Ectodermal cell (in vitro differentiated cells): ENCODE measurements around the gene TNIK.
"Not testable (repeated sequence)": the region's sequence is repeated elsewhere in the genome, so short reads cannot be mapped to it uniquely, and the experiment has no call there.

ENCODE experiments used
- H3K27ac ChIP-seq: 2 replicates; pipeline ENCODE4 v1.7.0; 2013; ENCODE audit warnings: mild to moderate bottlenecking, low read depth, low read length; ENCODE audit not compliant: insufficient read depth, poor library complexity, severe bottlenecking
- H3K27me3 ChIP-seq: 2 replicates; pipeline ENCODE4 v1.7.0; 2013; ENCODE audit warnings: mild to moderate bottlenecking, low read length; ENCODE audit not compliant: insufficient read depth, control insufficient read depth, poor library complexity, severe bottlenecking
- H3K36me3 ChIP-seq: one replicate; pipeline ENCODE4 v1.7.0; 2013; ENCODE audit warnings: low read length; ENCODE audit not compliant: control insufficient read depth, insufficient read depth
- H3K4me1 ChIP-seq: one replicate; pipeline ENCODE4 v1.7.0; 2013; ENCODE audit warnings: low read length; ENCODE audit not compliant: control insufficient read depth, insufficient read depth
- H3K4me3 ChIP-seq: 2 replicates; pipeline ENCODE4 v1.7.0; 2013; ENCODE audit warnings: low read depth, low read length, control low read depth; ENCODE audit not compliant: insufficient read depth
- H3K9me3 ChIP-seq: 2 replicates; pipeline ENCODE4 v1.7.0; 2013; ENCODE audit warnings: mild to moderate bottlenecking, low read length, moderate library complexity; ENCODE audit not compliant: control insufficient read depth
- WGBS, 2 experiments: methylation state at CpG; one replicate each; pipeline ENCODE4 v1.1.7; 2013; ENCODE audit warnings: missing lambda C conversion rate in 2 of 2; 5-methylcytosine and 5-hydroxymethylcytosine counted together

Gene TNIK

GRCh38 chr3:171422855-171423254 lies 37.4 kb downstream of the TNIK start:
- H3K9me3 ChIP-seq, H3K4me1 ChIP-seq, H3K36me3 ChIP-seq, H3K4me3 ChIP-seq, H3K27me3 ChIP-seq, H3K27ac ChIP-seq: not testable (repeated sequence)
- 0% methylated on average over 1 of the region's 2 CpGs; no CpG with 5 or more reads in 1 of the 2 experiments for WGBS, 2 experiments

DNA sequence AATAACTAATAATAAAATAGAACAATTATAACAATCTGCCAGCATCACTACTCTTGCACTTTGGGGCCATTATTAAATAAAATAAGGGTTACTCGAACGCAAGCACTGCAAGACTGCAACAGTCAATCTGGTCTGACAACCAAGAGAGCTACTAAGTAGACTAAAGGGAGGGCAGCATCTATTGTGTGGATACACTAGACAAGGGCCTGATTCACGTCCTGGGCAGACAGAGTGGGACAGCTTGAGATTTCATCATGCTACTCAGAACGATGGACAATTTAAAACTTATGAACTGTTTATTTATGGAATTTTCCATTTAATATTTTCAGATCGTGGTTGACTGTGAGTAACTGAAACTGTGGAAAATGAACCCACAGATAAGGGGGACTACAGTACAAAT lies 39.5 kb downstream of the TNIK start:
- no peak overlapping the region for H3K4me3 ChIP-seq
- WGBS, 2 experiments: 88 to 94% methylated on average over 5 of the region's 5 CpGs
- no peaks in the 10 kb centered on the region for H3K27me3 ChIP-seq
- H3K9me3 ChIP-seq: no peaks in the 10 kb centered on the region
- no peak overlapping the region for H3K27ac ChIP-seq
- H3K4me1 ChIP-seq: no peaks in the 10 kb centered on the region
- no peaks in the 10 kb centered on the region for H3K36me3 ChIP-seq

DNA sequence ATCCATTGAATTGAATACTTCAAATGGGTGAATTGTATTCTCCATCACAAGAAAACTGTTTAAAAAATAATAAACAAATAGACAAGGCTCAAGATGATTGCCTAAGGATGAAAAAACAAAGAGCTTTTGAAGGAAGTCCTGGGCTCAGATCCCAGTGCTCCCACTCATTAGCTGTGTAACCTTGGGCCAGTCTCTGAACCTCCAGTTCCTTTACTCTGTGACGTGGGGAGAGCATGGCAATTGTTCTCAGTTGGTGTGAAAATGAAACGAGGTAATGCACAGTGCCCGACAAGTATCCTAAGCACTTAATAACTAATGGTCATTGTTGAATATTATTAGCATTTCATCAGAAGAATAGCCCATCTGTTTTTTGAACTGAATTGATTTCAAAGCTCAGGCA lies 40.7 kb downstream of the TNIK start:
- no peaks in the 10 kb centered on the region for H3K36me3 ChIP-seq
- H3K4me1 ChIP-seq: no peaks in the 10 kb centered on the region
- no peak overlapping the region for H3K4me3 ChIP-seq
- H3K9me3 ChIP-seq: no peaks in the 10 kb centered on the region
- 92 to 94% methylated on average over 3 of the region's 3 CpGs for WGBS, 2 experiments
- H3K27ac ChIP-seq: no peak overlapping the region
- no peaks in the 10 kb centered on the region for H3K27me3 ChIP-seq

DNA sequence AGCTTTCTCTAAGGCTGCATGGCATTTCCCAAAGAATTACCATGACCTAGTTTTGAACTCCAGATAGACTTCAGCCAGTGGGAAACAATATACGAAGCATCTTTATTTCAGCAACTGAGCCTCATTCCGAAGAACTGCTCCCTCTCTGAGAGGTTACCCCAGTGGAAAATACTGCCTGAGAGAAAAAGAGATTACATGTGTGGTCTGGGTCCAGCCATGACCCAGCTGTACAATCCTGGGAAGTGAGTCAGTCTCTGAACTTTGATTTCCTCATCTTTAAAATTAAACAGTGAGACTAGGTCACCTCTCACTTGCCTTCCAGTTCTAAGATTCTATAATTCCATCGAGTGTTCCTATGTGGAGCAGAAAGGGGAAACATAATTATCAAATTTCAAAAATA lies 42.4 kb downstream of the TNIK start:
- Histone ChIP-seq H3K4me1 (no peaks in the 10 kb centered on the region), H3K36me3 (no peaks in the 10 kb centered on the region), H3K27ac (no peak overlapping the region), H3K9me3 (no peaks in the 10 kb centered on the region), H3K27me3 (no peaks in the 10 kb centered on the region), H3K4me3 (no peak overlapping the region)
- WGBS, 2 experiments: 93 to 95% methylated on average over 3 of the region's 3 CpGs

- Histone ChIP-seq H3K27me3 (no peaks in the 10 kb centered on the region), H3K4me1 (no peaks in the 10 kb centered on the region), H3K36me3 (no peaks in the 10 kb centered on the region), H3K27ac (no peak overlapping the region), H3K9me3 (no peaks in the 10 kb centered on the region), H3K4me3 (no peak overlapping the region)
- no CpG with 5 or more reads among the region's 1 CpG for WGBS, 2 experiments
Measured at GRCh38 chr3:171417137-171417536, 43.1 kb downstream of the TNIK start.

DNA sequence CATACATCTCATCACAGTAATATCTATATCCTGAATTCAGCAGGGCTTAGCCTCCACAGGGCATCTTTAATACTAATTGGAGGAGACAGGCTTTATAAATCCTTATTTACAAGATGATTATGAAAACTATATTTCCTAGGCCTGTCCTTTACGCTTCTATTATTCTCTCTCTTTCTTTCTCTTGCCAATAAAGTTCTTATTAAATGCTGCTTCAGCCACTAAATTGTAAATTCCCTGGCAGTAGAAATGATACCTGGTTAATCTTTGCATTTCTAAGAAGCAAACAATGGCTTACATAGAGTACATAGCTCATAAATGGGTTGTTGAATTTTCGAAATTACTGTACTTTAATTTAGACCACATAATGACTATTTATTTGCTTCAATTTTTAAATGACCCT lies 43.5 kb downstream of the TNIK start:
- H3K27me3 ChIP-seq: no peaks in the 10 kb centered on the region
- no peaks in the 10 kb centered on the region for H3K4me1 ChIP-seq
- H3K27ac ChIP-seq: no peak overlapping the region
- WGBS, 2 experiments: 100% methylated on average over 1 to 2 of the region's 2 CpGs
- H3K9me3 ChIP-seq: no peaks in the 10 kb centered on the region
- H3K4me3 ChIP-seq: no peak overlapping the region
- H3K36me3 ChIP-seq: no peaks in the 10 kb centered on the region

DNA sequence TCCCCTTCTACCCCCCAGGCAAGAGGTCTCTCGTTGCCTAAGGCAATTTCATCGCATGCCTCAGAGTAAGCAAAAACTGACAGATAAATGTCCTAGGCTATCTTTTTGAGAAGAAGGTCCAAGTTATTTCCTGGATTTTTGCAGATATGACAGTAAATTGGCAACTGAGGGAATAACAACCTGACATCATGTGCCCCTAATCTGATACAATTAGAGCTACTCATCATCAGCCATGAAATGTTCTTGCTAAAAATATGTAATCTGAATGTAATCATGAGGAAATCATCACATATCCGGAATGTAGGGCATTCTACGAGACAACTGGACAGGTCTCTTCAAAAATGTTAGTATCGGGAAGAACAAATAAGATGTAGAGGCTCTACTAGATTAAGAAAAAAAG lies 44.1 kb downstream of the TNIK start:
- Histone ChIP-seq H3K9me3 (no peaks in the 10 kb centered on the region), H3K4me1 (no peaks in the 10 kb centered on the region), H3K27ac (no peak overlapping the region), H3K36me3 (no peaks in the 10 kb centered on the region), H3K27me3 (no peaks in the 10 kb centered on the region), H3K4me3 (no peak overlapping the region)
- 91 to 93% methylated on average over 5 of the region's 5 CpGs for WGBS, 2 experiments

GRCh38 chr3:171415070-171415469 lies 45.1 kb downstream of the TNIK start:
- Histone ChIP-seq H3K36me3 (no peaks in the 10 kb centered on the region), H3K27ac (no peak overlapping the region), H3K9me3 (no peaks in the 10 kb centered on the region), H3K4me1 (no peaks in the 10 kb centered on the region), H3K27me3 (no peaks in the 10 kb centered on the region), H3K4me3 (no peak overlapping the region)
- 91 to 94% methylated on average over 2 of the region's 2 CpGs for WGBS, 2 experiments

DNA sequence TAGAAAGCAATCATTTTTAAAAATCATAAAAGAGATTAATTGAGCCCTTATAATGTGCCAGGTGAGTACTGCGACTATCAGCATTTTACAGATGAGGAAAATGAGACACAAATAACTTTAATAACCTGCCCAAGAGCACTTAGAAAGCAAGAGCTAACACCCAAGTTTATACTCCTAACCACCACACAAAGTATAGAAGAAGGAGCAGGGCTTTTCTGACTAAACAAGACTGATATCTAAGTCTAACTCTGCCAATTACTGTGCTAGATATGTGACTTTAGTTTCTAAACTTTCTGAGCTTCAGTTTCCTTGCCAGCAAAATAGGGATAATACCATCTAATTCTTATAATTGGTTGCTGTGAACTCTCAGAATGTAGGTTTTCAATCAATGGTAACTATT lies 47.7 kb downstream of the TNIK start:
- Histone ChIP-seq H3K4me1 (no peaks in the 10 kb centered on the region), H3K36me3 (no peaks in the 10 kb centered on the region), H3K27me3 (no peaks in the 10 kb centered on the region), H3K4me3 (no peak overlapping the region), H3K9me3 (no peaks in the 10 kb centered on the region), H3K27ac (no peak overlapping the region)
- 93% methylated on average over 1 of the region's 1 CpG; no CpG with 5 or more reads in 1 of the 2 experiments for WGBS, 2 experiments

- no peaks in the 10 kb centered on the region for H3K4me1 ChIP-seq
- no peaks in the 10 kb centered on the region for H3K27me3 ChIP-seq
- H3K27ac ChIP-seq: no peak overlapping the region
- no peaks in the 10 kb centered on the region for H3K36me3 ChIP-seq
- 91 to 92% methylated on average over 2 of the region's 2 CpGs for WGBS, 2 experiments
- no peak overlapping the region for H3K4me3 ChIP-seq
- no peaks in the 10 kb centered on the region for H3K9me3 ChIP-seq
Measured at GRCh38 chr3:171412054-171412453, 48.2 kb downstream of the TNIK start.

GRCh38 chr3:171410186-171410585 lies 50.0 kb downstream of the TNIK start:
- Histone ChIP-seq H3K4me1 (no peaks in the 10 kb centered on the region), H3K4me3 (no peak overlapping the region), H3K36me3 (no peaks in the 10 kb centered on the region), H3K27ac (no peak overlapping the region), H3K27me3 (no peaks in the 10 kb centered on the region), H3K9me3 (no peaks in the 10 kb centered on the region)
- WGBS, 2 experiments: 89 to 98% methylated on average over 6 of the region's 6 CpGs
